ENCODE measurements around the gene SPATA9. TPM values are rescaled to one million over a fixed set of nuclear protein-coding genes. Genes with fewer than 3 reads are reported as not detected.

The SPATA9 gene
- total RNA-seq, 2 experiments from 2014 or later, result not detected

DNA sequence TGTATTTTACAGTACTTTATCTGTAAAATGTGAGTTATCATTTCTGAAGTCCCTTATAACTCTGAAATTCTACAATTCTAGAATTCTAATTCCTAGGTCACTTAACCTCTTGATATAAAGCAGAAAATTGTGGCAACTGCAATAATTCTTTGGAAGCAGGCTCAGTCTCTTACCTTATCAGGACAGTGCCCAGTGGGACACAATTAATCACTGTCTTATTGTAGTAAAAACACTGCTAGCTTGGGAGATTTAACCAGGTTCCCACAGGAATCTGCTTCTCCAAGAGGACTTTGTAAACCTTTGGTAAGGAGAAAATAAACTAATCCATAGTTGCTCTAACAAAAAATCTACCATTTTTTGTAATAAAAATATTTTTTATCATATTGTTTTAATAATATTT is 18.3 kb upstream of the SPATA9 start:
- H3K4me1 ChIP-seq (ENCODE audit: insufficient read depth, low read length, poor library complexity, severe bottlenecking), result no peaks in the 10 kb centered on the region
- DNase-seq (ENCODE audit: low spot score), result no peak
- ChIA-PET CTCF (ENCODE audit: unreplicated experiment) (no interaction called here), POLR2A (interaction anchor here (0.7 to 1.2 kb wide), 4 partner anchors 10 to 171 kb away, joined by 3 read pairs; no protein-coding TSS in a partner anchor)
- TF ChIP-seq CTCF (conservative IDR thresholded peaks at IDR 0.05; ENCODE audit: low read length), result no peak
- TF ChIP-seq EZH2phosphoT487 (IDR thresholded peaks at IDR 0.05; ENCODE audit: borderline replicate concordance, low read depth, low read length), result no peak
- no peak overlapping the region for H3K4me2 ChIP-seq (ENCODE audit: low read length)
- H4K20me1 ChIP-seq (ENCODE audit: insufficient read depth, low read length), result no peaks in the 10 kb centered on the region
- no peaks in the 10 kb centered on the region for H3K79me2 ChIP-seq (ENCODE audit: insufficient read depth, low read depth, low read length)
- H3K36me3 ChIP-seq (ENCODE audit: insufficient read depth, low read length), result no peaks in the 10 kb centered on the region
- intact Hi-C loops (cut with micrococcal nuclease; ENCODE audit: unreplicated experiment), result no loop called here
- BruUV-seq (replicated peaks), result no TSS peak
- no peak overlapping the region for H2AFZ ChIP-seq (ENCODE audit: low read length)
- no peaks in the 10 kb centered on the region for H3K9me3 ChIP-seq (ENCODE audit: low read length)
- no peaks in the 10 kb centered on the region for H3K9me2 ChIP-seq (ENCODE audit: insufficient read depth, low read length)
- no peak overlapping the region for H3K27ac ChIP-seq (ENCODE audit: low read depth, low read length, poor library complexity, severe bottlenecking)
- H3K4me3 ChIP-seq (ENCODE audit: low read depth, low read length, poor library complexity, severe bottlenecking), result no peak overlapping the region

DNA sequence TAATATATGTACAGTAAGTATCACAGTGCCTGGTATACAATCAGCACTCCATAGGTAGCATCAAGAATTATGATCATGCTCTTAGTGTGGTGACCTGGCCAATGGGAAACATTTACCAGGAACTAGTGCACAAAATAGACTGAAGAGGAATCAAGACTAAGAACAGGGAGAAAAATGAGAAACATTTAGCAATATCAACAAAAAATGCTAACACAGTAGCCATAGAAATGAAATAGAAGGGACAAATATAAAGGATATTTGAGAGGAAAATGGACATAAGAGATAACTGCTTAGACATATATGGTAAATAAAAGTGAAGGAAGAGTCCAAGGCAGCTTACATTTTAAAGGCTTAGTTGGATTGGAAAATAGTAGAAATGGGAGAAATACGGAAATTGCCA is 16.5 kb upstream of the SPATA9 start:
- no peaks in the 10 kb centered on the region for H3K9me3 ChIP-seq (ENCODE audit: low read length)
- intact Hi-C loops (cut with micrococcal nuclease; ENCODE audit: unreplicated experiment), result no loop called here
- H3K4me3 ChIP-seq (ENCODE audit: low read depth, low read length, poor library complexity, severe bottlenecking), result no peak overlapping the region
- no peak overlapping the region for H2AFZ ChIP-seq (ENCODE audit: low read length)
- ChIA-PET POLR2A (interaction anchor here (0.5 to 0.7 kb wide), 3 partner anchors 24 to 680 kb away, joined by 3 read pairs; no protein-coding TSS in a partner anchor), CTCF (ENCODE audit: unreplicated experiment) (no interaction called here)
- TF ChIP-seq EZH2phosphoT487 (IDR thresholded peaks at IDR 0.05; ENCODE audit: borderline replicate concordance, low read depth, low read length) (no peak), CTCF (conservative IDR thresholded peaks at IDR 0.05; ENCODE audit: low read length) (no peak)
- H3K27ac ChIP-seq (ENCODE audit: low read depth, low read length, poor library complexity, severe bottlenecking), result no peak overlapping the region
- no peaks in the 10 kb centered on the region for H3K36me3 ChIP-seq (ENCODE audit: insufficient read depth, low read length)
- H3K9me2 ChIP-seq (ENCODE audit: insufficient read depth, low read length), result no peaks in the 10 kb centered on the region
- H4K20me1 ChIP-seq (ENCODE audit: insufficient read depth, low read length), result no peaks in the 10 kb centered on the region
- BruUV-seq (replicated peaks), result no TSS peak
- no peaks in the 10 kb centered on the region for H3K4me1 ChIP-seq (ENCODE audit: insufficient read depth, low read length, poor library complexity, severe bottlenecking)
- no peak for DNase-seq (ENCODE audit: low spot score)
- H3K79me2 ChIP-seq (ENCODE audit: insufficient read depth, low read depth, low read length), result no peaks in the 10 kb centered on the region
- no peak overlapping the region for H3K4me2 ChIP-seq (ENCODE audit: low read length)

GRCh38 chr5:95697781-95698681 is 15.2 kb upstream of the SPATA9 start:
- no peaks in the 10 kb centered on the region for H3K79me2 ChIP-seq (ENCODE audit: insufficient read depth, low read depth, low read length)
- intact Hi-C loops (cut with micrococcal nuclease; ENCODE audit: unreplicated experiment), result no loop called here
- no peaks in the 10 kb centered on the region for H4K20me1 ChIP-seq (ENCODE audit: insufficient read depth, low read length)
- TF ChIP-seq EZH2phosphoT487 (IDR thresholded peaks at IDR 0.05; ENCODE audit: borderline replicate concordance, low read depth, low read length) (no peak), CTCF (conservative IDR thresholded peaks at IDR 0.05; ENCODE audit: low read length) (no peak)
- no TSS peak for BruUV-seq (replicated peaks)
- no peak for DNase-seq (ENCODE audit: low spot score)
- no peak overlapping the region for H3K4me2 ChIP-seq (ENCODE audit: low read length)
- H3K4me1 ChIP-seq (ENCODE audit: insufficient read depth, low read length, poor library complexity, severe bottlenecking), result no peaks in the 10 kb centered on the region
- no peaks in the 10 kb centered on the region for H3K9me3 ChIP-seq (ENCODE audit: low read length)
- no peaks in the 10 kb centered on the region for H3K36me3 ChIP-seq (ENCODE audit: insufficient read depth, low read length)
- CTCF ChIA-PET (ENCODE audit: unreplicated experiment), result no interaction called here
- no peak overlapping the region for H2AFZ ChIP-seq (ENCODE audit: low read length)
- POLR2A ChIA-PET, result interaction anchor here (0.6 to 1.4 kb wide), 3 partner anchors 8 to 120 kb away, joined by 3 to 4 read pairs (median 3); no protein-coding TSS in a partner anchor
- H3K4me3 ChIP-seq (ENCODE audit: low read depth, low read length, poor library complexity, severe bottlenecking), result no peak overlapping the region
- H3K27ac ChIP-seq (ENCODE audit: low read depth, low read length, poor library complexity, severe bottlenecking), result no peak overlapping the region
- no peaks in the 10 kb centered on the region for H3K9me2 ChIP-seq (ENCODE audit: insufficient read depth, low read length)
